LNCAP (cell line): ENCODE measurements around the gene ZSCAN25.

Experiments used
- CTCF ChIP-seq: fragments of 450-650 bp; IDR thresholded peaks from 2 replicates; pipeline ENCODE4 v1.5.1; 2017; ENCODE audit warnings: mild to moderate bottlenecking

ZSCAN25 gene

GRCh38 chr7:99623091-99623693, 6.4 kb downstream of the ZSCAN25 start:
- no peak for TF ChIP-seq CTCF

- TF ChIP-seq CTCF = no peak
Measured at GRCh38 chr7:99623702-99624447, 7.1 kb downstream of the ZSCAN25 start.

GRCh38 chr7:99624484-99624883, 7.7 kb downstream of the ZSCAN25 start:
- no peak for TF ChIP-seq CTCF

GRCh38 chr7:99625321-99625720, 8.6 kb downstream of the ZSCAN25 start:
- no peak for TF ChIP-seq CTCF

- no peak for TF ChIP-seq CTCF
Measured at GRCh38 chr7:99625961-99626360, 9.2 kb downstream of the ZSCAN25 start.

GRCh38 chr7:99626661-99627060, 9.9 kb downstream of the ZSCAN25 start:
- TF ChIP-seq CTCF = no peak

- no peak for TF ChIP-seq CTCF
Measured at GRCh38 chr7:99627513-99627912, 10.8 kb downstream of the ZSCAN25 start.
